ENCODE measurements around the gene HCLS1.

- TF ChIP-seq, protein P1, sequence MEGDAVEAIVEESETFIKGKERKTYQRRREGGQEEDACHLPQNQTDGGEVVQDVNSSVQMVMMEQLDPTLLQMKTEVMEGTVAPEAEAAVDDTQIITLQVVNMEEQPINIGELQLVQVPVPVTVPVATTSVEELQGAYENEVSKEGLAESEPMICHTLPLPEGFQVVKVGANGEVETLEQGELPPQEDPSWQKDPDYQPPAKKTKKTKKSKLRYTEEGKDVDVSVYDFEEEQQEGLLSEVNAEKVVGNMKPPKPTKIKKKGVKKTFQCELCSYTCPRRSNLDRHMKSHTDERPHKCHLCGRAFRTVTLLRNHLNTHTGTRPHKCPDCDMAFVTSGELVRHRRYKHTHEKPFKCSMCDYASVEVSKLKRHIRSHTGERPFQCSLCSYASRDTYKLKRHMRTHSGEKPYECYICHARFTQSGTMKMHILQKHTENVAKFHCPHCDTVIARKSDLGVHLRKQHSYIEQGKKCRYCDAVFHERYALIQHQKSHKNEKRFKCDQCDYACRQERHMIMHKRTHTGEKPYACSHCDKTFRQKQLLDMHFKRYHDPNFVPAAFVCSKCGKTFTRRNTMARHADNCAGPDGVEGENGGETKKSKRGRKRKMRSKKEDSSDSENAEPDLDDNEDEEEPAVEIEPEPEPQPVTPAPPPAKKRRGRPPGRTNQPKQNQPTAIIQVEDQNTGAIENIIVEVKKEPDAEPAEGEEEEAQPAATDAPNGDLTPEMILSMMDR (conservative IDR thresholded peaks at IDR 0.05; ENCODE audit: low read length) = no peak
- no peak for TF ChIP-seq EZH2phosphoT487 (IDR thresholded peaks at IDR 0.05; ENCODE audit: borderline replicate concordance, low read depth, low read length)
These were observed 1.8 kb downstream of the HCLS1 start for GRCh38 chr3:121658716-121659435.
